PC-9 (cell line): Measurements from ENCODE around the gene RADIL. TPM values are rescaled to one million over a fixed set of nuclear protein-coding genes. Genes with fewer than 3 reads are reported as not detected.
"Not testable (repeated sequence)": the region's sequence is repeated elsewhere in the genome, so short reads cannot be mapped to it uniquely, and the experiment has no call there.

Source experiments
- BruUV-seq: library from RNA; stranded (reverse); fragments of 400-500 nt; replicated peaks from 2 replicates; lab custom pipeline; 2021; lab: Mats Ljungman, UMichigan
- CTCF ChIA-PET: fragments of 300-600 bp; sonication (Branson Sonifier 250); formaldehyde crosslinking; loops from one replicate; lab custom pipeline; 2022; ENCODE audit warnings: antibody characterized with exemption; lab: Charles Lee
- POLR2A ChIA-PET: fragments of 300-600 bp; sonication (Branson Sonifier 250); formaldehyde crosslinking; loops from one replicate; lab custom pipeline; 2022; ENCODE audit warnings: antibody characterized with exemption; ENCODE audit not compliant: unreplicated experiment; lab: Charles Lee
- DNase-seq, 2 experiments: peaks; one replicate each; pipeline versions ENCODE4 v3.0.0 to v3.0.0-alpha.2; 2015 to 2022; ENCODE audit warnings: mixed read lengths in 1 of 2
- H2AFZ ChIP-seq: fragments of 200-600 bp; sonication (generic); 2 replicates; pipeline ENCODE4 v1.8.1; 2017; ENCODE audit warnings: antibody characterized with exemption
- H3F3A ChIP-seq: fragments of 200-600 bp; sonication (generic); 2 replicates; pipeline ENCODE4 v1.8.1; 2017; ENCODE audit warnings: antibody characterized with exemption, mild to moderate bottlenecking, low read depth; ENCODE audit not compliant: insufficient read depth
- H3K27ac ChIP-seq: fragments of 200-600 bp; sonication (generic); 2 replicates; pipeline ENCODE4 v1.6.1; 2016; ENCODE audit warnings: mixed run types
- H3K27me3 ChIP-seq: fragments of 200-600 bp; sonication (generic); 2 replicates; pipeline ENCODE4 v1.6.1; 2016; ENCODE audit warnings: low read depth, mixed run types; ENCODE audit not compliant: insufficient read depth
- H3K36me3 ChIP-seq: fragments of 200-600 bp; sonication (generic); 2 replicates; pipeline ENCODE4 v1.6.1; 2016; ENCODE audit warnings: low read depth, mixed run types
- H3K4me1 ChIP-seq: fragments of 200-600 bp; sonication (generic); replicated peaks from 2 replicates; pipeline ENCODE4 v1.6.1; 2016; ENCODE audit warnings: mixed run types; ENCODE audit not compliant: insufficient read depth
- H3K4me2 ChIP-seq: fragments of 200-600 bp; sonication (generic); 2 replicates; pipeline ENCODE4 v1.6.1; 2017; ENCODE audit warnings: mixed run types
- H3K4me3 ChIP-seq: fragments of 200-600 bp; sonication (generic); 2 replicates; pipeline ENCODE4 v1.6.1; 2016; ENCODE audit warnings: mixed run types
- H3K79me2 ChIP-seq: fragments of 200-600 bp; sonication (generic); 2 replicates; pipeline ENCODE4 v1.6.1; 2017; ENCODE audit warnings: low read depth, mixed run types
- H3K9me2 ChIP-seq: fragments of 200-600 bp; sonication (generic); 2 replicates; pipeline ENCODE4 v1.8.1; 2017; ENCODE audit warnings: mild to moderate bottlenecking; ENCODE audit not compliant: insufficient read depth
- H3K9me3 ChIP-seq: fragments of 200-600 bp; sonication (generic); 2 replicates; pipeline ENCODE4 v1.8.1; 2016; ENCODE audit warnings: low read depth; ENCODE audit not compliant: insufficient read depth
- H4K20me1 ChIP-seq: fragments of 200-600 bp; sonication (generic); 2 replicates; pipeline ENCODE4 v1.8.1; 2017; ENCODE audit not compliant: insufficient read depth
- EZH2 ChIP-seq: fragments of 200-600 bp; sonication (generic); IDR thresholded peaks from 2 replicates; pipeline ENCODE4 v1.8.0; 2017; ENCODE audit warnings: antibody characterized with exemption, low read depth
- intact Hi-C: fragments of 100-400 bp; cut with micrococcal nuclease; formaldehyde crosslinking; loops from one replicate; pipeline ENCODE4 v1.10.0; 2022; ENCODE audit not compliant: unreplicated experiment
- total RNA-seq: library from RNA; stranded (reverse); gene quantifications from 2 replicates; pipeline ENCODE4 v1.2.3, GENCODE V29; 2021
- TF ChIP-seq, protein P1 (sequence below): fragments of 200-600 bp; sonication (generic); conservative IDR thresholded peaks from 2 replicates; pipeline ENCODE4 v1.6.1; 2017; ENCODE audit warnings: mixed run types, antibody characterized with exemption, mild to moderate bottlenecking, moderate library complexity

Gene RADIL
- total RNA-seq, 1 experiment from 2014 or later, result 0.35 TPM

DNA sequence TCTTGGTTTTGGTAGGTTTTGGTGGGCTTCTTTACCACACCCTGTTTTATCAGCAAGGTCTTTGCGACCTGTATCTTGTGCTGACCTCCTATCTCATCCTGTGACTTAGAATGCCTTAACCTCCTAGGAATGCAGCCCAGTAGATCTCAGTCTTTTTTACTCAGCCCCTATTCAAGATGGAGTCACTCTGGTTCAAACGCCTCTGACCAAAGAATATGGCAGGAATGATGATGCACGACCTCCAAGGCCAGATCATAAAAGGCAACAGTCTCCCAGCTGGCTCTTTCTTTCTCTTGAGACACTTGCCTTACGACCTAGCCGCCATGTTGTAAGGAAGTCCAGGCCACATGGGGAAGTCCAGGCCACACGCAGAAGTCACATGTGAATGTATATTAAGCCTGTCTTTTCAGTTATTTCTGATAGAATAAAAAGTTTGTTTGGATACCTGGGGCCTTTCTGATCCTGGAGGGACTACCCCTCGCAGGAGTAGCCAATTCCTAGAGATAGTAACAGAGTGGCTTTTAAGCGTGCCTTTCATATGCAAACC, 10.5 kb upstream of the RADIL start:
- Histone ChIP-seq H3K27ac (no peak overlapping the region), H3K9me3 (no peaks in the 10 kb centered on the region), H3K79me2 (no peaks in the 10 kb centered on the region), H3K9me2 (no peaks in the 10 kb centered on the region), H3K4me2 (no peak overlapping the region), H3K27me3 (peaks cover 82% of the 10 kb centered on the region), H4K20me1 (no peaks in the 10 kb centered on the region), H3F3A (no peaks in the 10 kb centered on the region), H3K4me1 (no peaks in the 10 kb centered on the region), H3K36me3 (no peaks in the 10 kb centered on the region), H3K4me3 (no peak overlapping the region), H2AFZ (no peak overlapping the region)
- intact Hi-C loops, result no loop called here
- no TSS peak for BruUV-seq
- TF ChIP-seq EZH2, result no peak
- TF ChIP-seq, protein P1, sequence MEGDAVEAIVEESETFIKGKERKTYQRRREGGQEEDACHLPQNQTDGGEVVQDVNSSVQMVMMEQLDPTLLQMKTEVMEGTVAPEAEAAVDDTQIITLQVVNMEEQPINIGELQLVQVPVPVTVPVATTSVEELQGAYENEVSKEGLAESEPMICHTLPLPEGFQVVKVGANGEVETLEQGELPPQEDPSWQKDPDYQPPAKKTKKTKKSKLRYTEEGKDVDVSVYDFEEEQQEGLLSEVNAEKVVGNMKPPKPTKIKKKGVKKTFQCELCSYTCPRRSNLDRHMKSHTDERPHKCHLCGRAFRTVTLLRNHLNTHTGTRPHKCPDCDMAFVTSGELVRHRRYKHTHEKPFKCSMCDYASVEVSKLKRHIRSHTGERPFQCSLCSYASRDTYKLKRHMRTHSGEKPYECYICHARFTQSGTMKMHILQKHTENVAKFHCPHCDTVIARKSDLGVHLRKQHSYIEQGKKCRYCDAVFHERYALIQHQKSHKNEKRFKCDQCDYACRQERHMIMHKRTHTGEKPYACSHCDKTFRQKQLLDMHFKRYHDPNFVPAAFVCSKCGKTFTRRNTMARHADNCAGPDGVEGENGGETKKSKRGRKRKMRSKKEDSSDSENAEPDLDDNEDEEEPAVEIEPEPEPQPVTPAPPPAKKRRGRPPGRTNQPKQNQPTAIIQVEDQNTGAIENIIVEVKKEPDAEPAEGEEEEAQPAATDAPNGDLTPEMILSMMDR, result no peak
- CTCF ChIA-PET, result no interaction called here
- POLR2A ChIA-PET, result no interaction called here
- no peak for DNase-seq

DNA sequence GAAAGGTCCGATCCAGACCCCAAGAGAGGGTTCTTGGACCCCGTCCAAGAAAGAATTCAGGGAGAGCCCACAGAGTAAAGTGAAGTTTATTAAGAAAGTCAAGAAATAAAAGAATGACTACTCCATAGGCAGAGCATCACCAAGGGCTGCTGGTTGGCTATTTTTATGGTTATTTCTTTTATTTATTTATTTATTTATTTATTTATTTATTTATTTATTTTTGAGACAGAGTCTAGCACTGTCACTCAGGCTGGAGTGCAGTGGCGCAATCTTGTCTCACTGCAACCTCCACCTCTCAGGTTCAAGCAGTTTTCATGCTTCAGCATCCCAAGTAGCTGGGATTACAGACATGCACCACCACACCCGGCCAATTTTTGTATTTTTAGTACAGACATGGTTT, 9.7 kb upstream of the RADIL start:
- H3K9me2 ChIP-seq, DNase-seq, H3K4me3 ChIP-seq, H3K36me3 ChIP-seq, H2AFZ ChIP-seq, H3K79me2 ChIP-seq, H3K4me1 ChIP-seq, H3K9me3 ChIP-seq, H4K20me1 ChIP-seq, H3K27ac ChIP-seq, intact Hi-C loops, CTCF ChIA-PET, H3F3A ChIP-seq, POLR2A ChIA-PET, BruUV-seq, H3K4me2 ChIP-seq: not testable (repeated sequence)
- peaks cover 82% of the 10 kb centered on the region for H3K27me3 ChIP-seq

DNA sequence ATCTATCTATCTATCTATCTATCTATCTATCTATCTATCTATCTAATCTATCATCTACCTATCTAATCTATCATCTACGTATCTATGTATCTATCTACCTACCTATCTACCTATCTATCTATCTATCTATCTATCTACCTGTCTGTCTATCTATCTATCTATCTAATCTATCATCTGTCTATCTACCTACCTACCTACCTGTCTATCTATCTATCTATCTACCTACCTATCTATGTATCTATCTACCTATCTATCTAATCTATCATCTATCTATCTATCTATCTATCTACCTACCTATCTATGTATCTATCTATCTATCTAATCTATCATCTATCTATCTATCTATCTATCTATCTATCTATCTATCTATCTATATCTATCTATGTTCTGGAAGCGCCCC, 8.0 kb upstream of the RADIL start:
- intact Hi-C loops, H2AFZ ChIP-seq, H3K9me2 ChIP-seq, H3K36me3 ChIP-seq, DNase-seq, H3K79me2 ChIP-seq, H3K4me1 ChIP-seq, H3K4me3 ChIP-seq, H3F3A ChIP-seq, BruUV-seq, CTCF ChIA-PET, H3K27ac ChIP-seq, H4K20me1 ChIP-seq, H3K9me3 ChIP-seq, H3K4me2 ChIP-seq, POLR2A ChIA-PET: not testable (repeated sequence)
- H3K27me3 ChIP-seq, result peaks cover 78% of the 10 kb centered on the region

DNA sequence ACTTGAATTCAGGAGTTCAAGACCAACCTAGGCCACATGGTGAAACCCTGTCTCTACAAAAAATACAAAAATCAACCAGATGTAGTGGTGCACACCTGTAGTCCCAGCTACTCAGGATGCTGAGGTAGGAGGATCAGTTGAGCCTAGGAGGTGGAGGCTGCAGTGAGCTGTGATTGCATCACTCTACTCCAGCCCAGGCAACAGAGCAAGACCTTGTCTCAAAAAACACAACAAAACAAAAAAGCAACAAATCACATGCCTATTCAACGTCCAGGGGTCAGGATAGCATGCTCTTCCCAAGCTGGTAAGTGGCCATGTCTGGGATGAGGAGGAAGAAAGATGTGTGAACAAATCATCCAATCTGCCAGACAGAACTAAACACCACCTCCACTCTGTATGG, 6.2 kb upstream of the RADIL start:
- ChIA-PET POLR2A (no interaction called here), CTCF (no interaction called here)
- DNase-seq, result no peak
- Histone ChIP-seq H3K9me2 (no peaks in the 10 kb centered on the region), H3K79me2 (no peaks in the 10 kb centered on the region), H3K4me3 (no peak overlapping the region), H4K20me1 (no peaks in the 10 kb centered on the region), H3K27ac (no peak overlapping the region), H3K36me3 (no peaks in the 10 kb centered on the region), H3K4me2 (no peak overlapping the region), H2AFZ (no peak overlapping the region), H3F3A (no peaks in the 10 kb centered on the region), H3K9me3 (no peaks in the 10 kb centered on the region), H3K4me1 (no peaks in the 10 kb centered on the region), H3K27me3 (peaks cover 75% of the 10 kb centered on the region)
- BruUV-seq, result no TSS peak
- no peak for TF ChIP-seq EZH2
- TF ChIP-seq, protein P1, result no peak
- intact Hi-C loops, result no loop called here
